Upper lobe of right lung (tissue), 1 donor: ENCODE results near the gene PFDN5. TPM values are rescaled to one million over a fixed set of nuclear protein-coding genes. Genes with fewer than 3 reads are reported as not detected.

Experiments used
- ATAC-seq: fragments of 200-7000 bp; cut with Tn5 transposase; one replicate; pipeline ENCODE4 v1.9.1; 2020; ENCODE audit warnings: mild to moderate bottlenecking, moderate library complexity
- DNase-seq: peaks from one replicate; pipeline ENCODE4 v3.0.0-alpha.2; 2020
- H3K27ac ChIP-seq: fragments of 200-600 bp; one replicate; pipeline ENCODE4 v1.8.0; 2022
- H3K27me3 ChIP-seq: fragments of 200-600 bp; one replicate; pipeline ENCODE4 v1.8.0; 2022; ENCODE audit warnings: mild to moderate bottlenecking
- H3K36me3 ChIP-seq: fragments of 200-600 bp; one replicate; pipeline ENCODE4 v1.8.0; 2022
- H3K4me1 ChIP-seq: fragments of 200-600 bp; one replicate; pipeline ENCODE4 v1.8.0; 2022
- H3K4me3 ChIP-seq: fragments of 200-600 bp; one replicate; pipeline ENCODE4 v1.8.0; 2022; ENCODE audit warnings: mild to moderate bottlenecking
- H3K9me3 ChIP-seq: fragments of 200-600 bp; one replicate; pipeline ENCODE4 v1.8.0; 2022
- intact Hi-C: fragments of 100-400 bp; cut with DNase I; formaldehyde crosslinking; loops from one replicate; pipeline ENCODE4 v1.11.0; 2022
- total RNA-seq: library from RNA; stranded (reverse); fragmentation: NEBNext Ultra II Directional; extraction: Animal tissue kit (Norgen Biotek cat#: 25700); gene quantifications from one replicate; pipeline ENCODE4 v1.2.1, GENCODE V29; 2021
- TF ChIP-seq, protein P1 (sequence below): fragments of 200-600 bp; IDR thresholded peaks from one replicate; pipeline ENCODE4 v1.8.0; 2022; ENCODE audit warnings: antibody characterized with exemption
- donor health status: DM: no; HTN: yes; CAD: no; lungs with severe emphysema.

Gene PFDN5
- total RNA-seq, 1 donor from 2014 or later = 424 TPM

DNA sequence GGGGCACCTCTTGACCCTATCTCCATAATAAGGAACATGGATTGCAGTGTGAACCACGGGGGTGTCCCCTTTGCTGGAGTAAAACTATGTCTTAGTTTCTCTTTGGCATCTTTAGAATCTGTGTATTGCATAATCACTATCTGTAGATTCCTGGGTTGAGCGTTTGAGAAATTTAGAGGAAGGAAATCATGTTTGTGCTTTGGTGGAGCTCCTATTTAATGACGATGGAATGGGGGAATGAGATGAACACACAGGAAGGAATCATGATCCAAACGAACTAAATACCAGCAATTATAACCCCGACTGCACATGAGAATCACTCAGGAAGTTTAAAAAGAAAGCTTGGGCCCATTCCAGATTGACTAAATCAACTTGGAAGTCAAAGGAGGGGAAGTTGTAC, 2.8 kb downstream of the PFDN5 start:
- peak overlapping the region; percentile 61 for H3K27ac ChIP-seq
- DNase-seq = no peak
- peaks cover 39% of the 10 kb centered on the region for H3K4me1 ChIP-seq
- no peak overlapping the region for H3K4me3 ChIP-seq
- no peaks in the 10 kb centered on the region for H3K9me3 ChIP-seq
- H3K36me3 ChIP-seq = peaks cover 31% of the 10 kb centered on the region
- ATAC-seq = no peak
- intact Hi-C loops = no loop called here
- no peaks in the 10 kb centered on the region for H3K27me3 ChIP-seq
- TF ChIP-seq, protein P1, sequence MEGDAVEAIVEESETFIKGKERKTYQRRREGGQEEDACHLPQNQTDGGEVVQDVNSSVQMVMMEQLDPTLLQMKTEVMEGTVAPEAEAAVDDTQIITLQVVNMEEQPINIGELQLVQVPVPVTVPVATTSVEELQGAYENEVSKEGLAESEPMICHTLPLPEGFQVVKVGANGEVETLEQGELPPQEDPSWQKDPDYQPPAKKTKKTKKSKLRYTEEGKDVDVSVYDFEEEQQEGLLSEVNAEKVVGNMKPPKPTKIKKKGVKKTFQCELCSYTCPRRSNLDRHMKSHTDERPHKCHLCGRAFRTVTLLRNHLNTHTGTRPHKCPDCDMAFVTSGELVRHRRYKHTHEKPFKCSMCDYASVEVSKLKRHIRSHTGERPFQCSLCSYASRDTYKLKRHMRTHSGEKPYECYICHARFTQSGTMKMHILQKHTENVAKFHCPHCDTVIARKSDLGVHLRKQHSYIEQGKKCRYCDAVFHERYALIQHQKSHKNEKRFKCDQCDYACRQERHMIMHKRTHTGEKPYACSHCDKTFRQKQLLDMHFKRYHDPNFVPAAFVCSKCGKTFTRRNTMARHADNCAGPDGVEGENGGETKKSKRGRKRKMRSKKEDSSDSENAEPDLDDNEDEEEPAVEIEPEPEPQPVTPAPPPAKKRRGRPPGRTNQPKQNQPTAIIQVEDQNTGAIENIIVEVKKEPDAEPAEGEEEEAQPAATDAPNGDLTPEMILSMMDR = no peak

DNA sequence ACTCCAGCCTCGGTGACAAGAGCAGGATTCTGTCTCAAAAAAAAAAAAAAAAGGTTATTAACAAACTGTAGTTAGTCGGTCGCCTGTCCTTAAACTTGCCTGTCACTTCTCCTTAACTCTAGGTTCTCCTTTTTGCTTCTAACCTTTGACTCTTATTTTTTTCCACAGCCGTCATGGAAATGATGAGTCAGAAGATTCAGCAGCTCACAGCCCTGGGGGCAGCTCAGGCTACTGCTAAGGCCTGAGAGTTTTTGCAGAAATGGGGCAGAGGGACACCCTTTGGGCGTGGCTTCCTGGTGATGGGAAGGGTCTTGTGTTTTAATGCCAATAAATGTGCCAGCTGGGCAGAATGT, 3.7 kb downstream of the PFDN5 start:
- Histone ChIP-seq H3K4me3 (peak overlapping the region; percentile 69), H3K9me3 (no peaks in the 10 kb centered on the region), H3K27me3 (no peaks in the 10 kb centered on the region), H3K27ac (peak overlapping the region; percentile 61), H3K4me1 (peaks cover 39% of the 10 kb centered on the region), H3K36me3 (peaks cover 35% of the 10 kb centered on the region)
- peak; percentile 32 for ATAC-seq
- intact Hi-C loops = no loop called here
- DNase-seq = no peak
- TF ChIP-seq, protein P1 = no peak

DNA sequence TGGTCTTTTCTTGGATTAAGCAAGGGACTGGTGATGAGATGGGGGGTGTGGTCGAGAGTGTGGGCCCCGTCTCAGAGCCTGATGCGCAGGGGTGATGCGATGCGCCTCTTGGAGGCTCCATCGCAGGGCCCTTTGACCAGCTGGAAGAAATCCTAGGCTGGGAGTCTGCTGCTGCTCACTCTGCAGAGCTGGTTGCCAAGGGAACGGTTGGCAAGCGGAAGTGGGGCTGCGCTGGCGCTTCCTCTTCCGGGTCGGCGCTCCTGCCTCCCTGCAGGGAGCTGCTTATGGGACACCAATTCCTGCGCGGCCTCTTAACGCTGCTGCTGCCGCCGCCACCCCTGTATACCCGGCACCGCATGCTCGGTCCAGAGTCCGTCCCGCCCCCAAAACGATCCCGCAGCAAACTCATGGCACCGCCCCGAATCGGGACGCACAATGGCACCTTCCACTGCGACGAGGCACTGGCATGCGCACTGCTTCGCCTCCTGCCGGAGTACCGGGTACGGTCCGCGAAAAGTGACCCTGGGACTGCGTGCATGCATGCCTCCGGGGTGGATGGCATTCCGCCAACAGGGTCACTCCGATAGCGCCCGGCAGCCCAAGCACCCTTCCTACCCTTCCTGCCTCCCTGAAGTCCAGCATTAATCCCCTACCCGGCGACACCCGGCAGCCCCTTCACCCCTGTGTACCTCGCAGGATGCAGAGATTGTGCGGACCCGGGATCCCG, 4.3 kb downstream of the PFDN5 start, which contains the start of gene MYG1:
Gene MYG1 (plus strand): TSS at position 242 of the 727 bp plus-strand sequence. CDS start 43 bp downstream, at position 285.
- ATAC-seq (peak; percentile 88), DNase-seq (peak; percentile 94)
- TF ChIP-seq, protein P1 = peak; percentile 29
- H3K27me3 ChIP-seq = no peaks in the 10 kb centered on the region
- H3K4me1 ChIP-seq = peaks cover 39% of the 10 kb centered on the region
- H3K36me3 ChIP-seq = peaks cover 35% of the 10 kb centered on the region
- peak within 1 kb of the TSS; percentile 61 for H3K27ac ChIP-seq
- peak within 1 kb of the TSS; percentile 69 for H3K4me3 ChIP-seq
- intact Hi-C loops = no loop called here
- H3K9me3 ChIP-seq = no peaks in the 10 kb centered on the region

DNA sequence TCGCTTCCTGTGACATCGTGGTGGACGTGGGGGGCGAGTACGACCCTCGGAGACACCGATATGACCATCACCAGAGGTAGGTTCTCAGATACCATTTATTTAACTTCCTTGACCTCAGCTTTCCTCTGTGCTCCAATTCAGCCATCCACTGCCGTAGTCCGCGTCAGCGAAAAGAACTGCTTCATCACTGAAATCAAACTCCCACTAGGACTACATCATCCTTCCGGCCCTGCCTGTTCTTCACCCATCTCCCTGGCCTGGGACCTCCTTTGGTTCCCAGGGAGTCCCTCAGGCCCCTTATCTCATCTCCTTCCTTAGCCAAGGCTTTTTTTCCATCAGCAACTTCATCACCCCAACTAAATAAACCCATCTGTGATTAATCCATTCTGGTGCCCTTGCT, 4.8 kb downstream of the PFDN5 start:
- Histone ChIP-seq H3K36me3 (peaks cover 37% of the 10 kb centered on the region), H3K27ac (peak overlapping the region; percentile 61), H3K4me3 (peak overlapping the region; percentile 69), H3K27me3 (no peaks in the 10 kb centered on the region), H3K4me1 (peaks cover 39% of the 10 kb centered on the region), H3K9me3 (no peaks in the 10 kb centered on the region)
- no peak for ATAC-seq
- intact Hi-C loops = no loop called here
- TF ChIP-seq, protein P1 = no peak
- DNase-seq = no peak

DNA sequence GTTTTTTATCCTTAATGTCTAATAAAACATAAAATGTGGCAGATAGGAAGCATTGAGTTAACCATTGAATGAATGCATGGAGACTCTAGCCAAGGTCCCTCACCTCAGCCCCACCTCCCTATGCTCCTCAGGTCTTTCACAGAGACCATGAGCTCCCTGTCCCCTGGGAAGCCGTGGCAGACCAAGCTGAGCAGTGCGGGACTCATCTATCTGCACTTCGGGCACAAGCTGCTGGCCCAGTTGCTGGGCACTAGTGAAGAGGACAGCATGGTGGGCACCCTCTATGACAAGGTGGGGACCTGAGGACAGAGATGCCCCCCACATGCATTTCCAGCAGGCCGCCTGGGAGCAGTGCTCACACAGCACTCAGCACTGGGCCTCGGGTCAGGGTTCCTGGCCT, 7.6 kb downstream of the PFDN5 start:
- H3K27me3 ChIP-seq = no peaks in the 10 kb centered on the region
- TF ChIP-seq, protein P1 = no peak
- no peaks in the 10 kb centered on the region for H3K9me3 ChIP-seq
- no peak overlapping the region for H3K4me3 ChIP-seq
- intact Hi-C loops = no loop called here
- H3K4me1 ChIP-seq = peaks cover 21% of the 10 kb centered on the region
- H3K36me3 ChIP-seq = peaks cover 61% of the 10 kb centered on the region
- H3K27ac ChIP-seq = no peak overlapping the region
- DNase-seq = no peak
- ATAC-seq = no peak
